CD4-positive, alpha-beta T cell treated with Interleukin-6 for 4 hours (primary cell): Measurements from ENCODE around the gene SEMA3C.

Experiments
- DNase-seq: peaks from one replicate; pipeline ENCODE4 v3.0.0-alpha.2; 2020; ENCODE audit warnings: mixed read lengths

SEMA3C gene

GRCh38 chr7:80847027-80847426 is 71.8 kb downstream of the SEMA3C start:
- no peak for DNase-seq

GRCh38 chr7:80844916-80845315 is 73.9 kb downstream of the SEMA3C start:
- no peak for DNase-seq

GRCh38 chr7:80843018-80843677 is 75.7 kb downstream of the SEMA3C start:
- DNase-seq, result no peak

- no peak for DNase-seq
These were observed 76.6 kb downstream of the SEMA3C start for GRCh38 chr7:80842022-80842790.

- DNase-seq, result no peak
These were observed 77.4 kb downstream of the SEMA3C start for GRCh38 chr7:80841423-80841955.

GRCh38 chr7:80840681-80841080 is 78.2 kb downstream of the SEMA3C start:
- DNase-seq, result no peak

- DNase-seq, result no peak
These were observed 79.0 kb downstream of the SEMA3C start for GRCh38 chr7:80839855-80840254.

GRCh38 chr7:80838643-80839042 is 80.2 kb downstream of the SEMA3C start:
- DNase-seq, result no peak

- DNase-seq, result no peak
These were observed 81.5 kb downstream of the SEMA3C start for GRCh38 chr7:80837345-80837744.

- no peak for DNase-seq
These were observed 83.6 kb downstream of the SEMA3C start for GRCh38 chr7:80835251-80835650.

- DNase-seq, result no peak
These were observed 85.3 kb downstream of the SEMA3C start for GRCh38 chr7:80833289-80834268.

GRCh38 chr7:80832006-80832405 is 86.8 kb downstream of the SEMA3C start:
- DNase-seq, result no peak

- no peak for DNase-seq
These were observed 88.1 kb downstream of the SEMA3C start for GRCh38 chr7:80830584-80831285.

GRCh38 chr7:80830010-80830409 is 88.8 kb downstream of the SEMA3C start:
- no peak for DNase-seq

- DNase-seq, result no peak
These were observed 89.3 kb downstream of the SEMA3C start for GRCh38 chr7:80829527-80829926.

- DNase-seq, result no peak
These were observed 91.6 kb downstream of the SEMA3C start for GRCh38 chr7:80827239-80827633.

GRCh38 chr7:80826520-80827238 is 92.2 kb downstream of the SEMA3C start:
- no peak for DNase-seq

- no peak for DNase-seq
These were observed 93.4 kb downstream of the SEMA3C start for GRCh38 chr7:80825499-80825898.

- DNase-seq, result no peak
These were observed 94.6 kb downstream of the SEMA3C start for GRCh38 chr7:80824253-80824652.

- no peak for DNase-seq
These were observed 95.8 kb downstream of the SEMA3C start for GRCh38 chr7:80823057-80823456.

- no peak for DNase-seq
These were observed 97.0 kb downstream of the SEMA3C start for GRCh38 chr7:80821771-80822319.
